HG02884 (cell line): ENCODE results near the gene PPL.

Experiments
- ATAC-seq: cut with Tn5 transposase; IDR thresholded peaks from one replicate; pipeline ENCODE4 v1.9.1; 2021; ENCODE audit warnings: mild to moderate bottlenecking, moderate library complexity; ENCODE audit not compliant: unreplicated experiment

Gene PPL

GRCh38 chr16:4839942-4840341 lies 97.0 kb downstream of the PPL start:
- ATAC-seq: no peak

- ATAC-seq: no peak
These were observed 99.0 kb downstream of the PPL start for GRCh38 chr16:4837733-4838501.

- ATAC-seq: no peak
These were observed 100.2 kb downstream of the PPL start for GRCh38 chr16:4836727-4837126.

GRCh38 chr16:4833584-4833983 lies 103.4 kb downstream of the PPL start:
- ATAC-seq: no peak

GRCh38 chr16:4832698-4833343 lies 104.1 kb downstream of the PPL start:
- no peak for ATAC-seq
